HS-27A (cell line): ENCODE measurements around the gene ASTL.
"Not testable (repeated sequence)": the region's sequence is repeated elsewhere in the genome, so short reads cannot be mapped to it uniquely, and the experiment has no call there.

Experiments
- DNase-seq: peaks from one replicate; pipeline ENCODE4 v3.0.0-alpha.2; 2012; ENCODE audit warnings: low read depth, missing footprints

Gene ASTL

GRCh38 chr2:96138179-96139145 is at the start of gene ASTL:
Gene ASTL (minus strand): TSS chr2:96138502. CDS start chr2:96138436, 66 bp downstream.
- DNase-seq = no peak

- DNase-seq = no peak
These were observed 48.3 kb upstream of the ASTL start for GRCh38 chr2:96186562-96186961.

- DNase-seq = no peak
These were observed 47.2 kb upstream of the ASTL start for GRCh38 chr2:96185516-96185915.

GRCh38 chr2:96184989-96185388 is 46.7 kb upstream of the ASTL start:
- DNase-seq = no peak

- DNase-seq = no peak
These were observed 45.9 kb upstream of the ASTL start for GRCh38 chr2:96184188-96184587.

GRCh38 chr2:96181529-96181928 is 43.2 kb upstream of the ASTL start:
- no peak for DNase-seq

GRCh38 chr2:96180521-96180920 is 42.2 kb upstream of the ASTL start:
- DNase-seq = no peak

- no peak for DNase-seq
These were observed 41.7 kb upstream of the ASTL start for GRCh38 chr2:96180002-96180401.

GRCh38 chr2:96176661-96177060 is 38.4 kb upstream of the ASTL start:
- DNase-seq = no peak

- no peak for DNase-seq
These were observed 37.6 kb upstream of the ASTL start for GRCh38 chr2:96175951-96176350.

- DNase-seq = peak; percentile 53
These were observed 36.2 kb upstream of the ASTL start for GRCh38 chr2:96174251-96175144.

GRCh38 chr2:96171831-96172230 is 33.5 kb upstream of the ASTL start:
- no peak for DNase-seq

GRCh38 chr2:96170626-96171025 is 32.3 kb upstream of the ASTL start:
- no peak for DNase-seq

- DNase-seq = no peak
These were observed 31.7 kb upstream of the ASTL start for GRCh38 chr2:96169868-96170507.

- DNase-seq = peak; percentile 15
These were observed 29.2 kb upstream of the ASTL start for GRCh38 chr2:96167407-96168013.

GRCh38 chr2:96164459-96165184 is 26.3 kb upstream of the ASTL start:
- no peak for DNase-seq

GRCh38 chr2:96163768-96164429 is 25.6 kb upstream of the ASTL start:
- DNase-seq = no peak

- no peak for DNase-seq
These were observed 25.1 kb upstream of the ASTL start for GRCh38 chr2:96163415-96163767.

GRCh38 chr2:96161898-96162297 is 23.6 kb upstream of the ASTL start:
- DNase-seq = no peak

GRCh38 chr2:96160366-96160765 is 22.1 kb upstream of the ASTL start:
- not testable (repeated sequence) for DNase-seq
